SK-N-MC (cell line): ENCODE results near the gene PTPRK.

Experiments
- DNase-seq: peaks from one replicate; pipeline ENCODE4 v3.0.0-alpha.2; 2011; ENCODE audit warnings: low read depth, low spot score
- H3K27ac ChIP-seq: fragments of 200-600 bp; sonication (generic); 2 replicates; pipeline ENCODE4 v1.5.1; 2016; ENCODE audit warnings: mixed run types
- H3K36me3 ChIP-seq: fragments of 200-600 bp; sonication (generic); 2 replicates; pipeline ENCODE4 v1.6.1; 2017; ENCODE audit warnings: antibody characterized with exemption, low read length, mixed read lengths; ENCODE audit not compliant: insufficient read depth
- H3K4me3 ChIP-seq: fragments of 200-600 bp; sonication (generic); 2 replicates; pipeline ENCODE4 v1.5.1; 2016
- H3K9ac ChIP-seq: fragments of 200-600 bp; sonication (generic); 2 replicates; pipeline ENCODE4 v1.8.0; 2017; ENCODE audit warnings: mixed run types, mixed read lengths; ENCODE audit not compliant: insufficient read length
- H3K9me3 ChIP-seq: fragments of 200-600 bp; sonication (generic); 2 replicates; pipeline ENCODE4 v1.6.1; 2017; ENCODE audit warnings: low read depth, mild to moderate bottlenecking, antibody characterized with exemption, low read length, moderate library complexity, mixed read lengths
- EZH2 ChIP-seq: fragments of 200-600 bp; sonication (generic); IDR thresholded peaks from one replicate; pipeline ENCODE4 v1.6.1; 2017; ENCODE audit warnings: antibody characterized with exemption
- FOXP2 ChIP-seq: optimal IDR thresholded peaks from 2 replicates; pipeline ENCODE3; 2011; ENCODE audit warnings: mild to moderate bottlenecking, moderate library complexity; ENCODE audit not compliant: insufficient read depth; ENCODE audit errors: extremely low read length, control extremely low read depth
- POLR2AphosphoS5 ChIP-seq: IDR thresholded peaks from 2 replicates; pipeline ENCODE4 v1.6.1; 2012; ENCODE audit warnings: mild to moderate bottlenecking, low read depth, low read length, borderline replicate concordance

The PTPRK gene

GRCh38 chr6:128389820-128390534 is 130.4 kb downstream of the PTPRK start:
- no peak for TF ChIP-seq FOXP2
- no peak for TF ChIP-seq POLR2AphosphoS5
- TF ChIP-seq EZH2: no peak
- DNase-seq: no peak
- H3K27ac ChIP-seq: no peak overlapping the region
- H3K9ac ChIP-seq: no peak overlapping the region
- H3K9me3 ChIP-seq: no peaks in the 10 kb centered on the region
- no peaks in the 10 kb centered on the region for H3K36me3 ChIP-seq
- H3K4me3 ChIP-seq: no peak overlapping the region

GRCh38 chr6:128388380-128388779 is 132.0 kb downstream of the PTPRK start:
- H3K4me3 ChIP-seq: no peak overlapping the region
- no peak for DNase-seq
- no peaks in the 10 kb centered on the region for H3K9me3 ChIP-seq
- no peak overlapping the region for H3K9ac ChIP-seq
- no peak overlapping the region for H3K27ac ChIP-seq
- TF ChIP-seq FOXP2 (no peak), EZH2 (no peak), POLR2AphosphoS5 (no peak)
- H3K36me3 ChIP-seq: no peaks in the 10 kb centered on the region

GRCh38 chr6:128380891-128381290 is 139.5 kb downstream of the PTPRK start:
- Histone ChIP-seq H3K27ac (no peak overlapping the region), H3K9me3 (peaks cover 6% of the 10 kb centered on the region; the same call in 1 of the 2 replicates), H3K36me3 (peaks cover 13% of the 10 kb centered on the region), H3K9ac (no peak overlapping the region), H3K4me3 (no peak overlapping the region)
- no peak for DNase-seq
- no peak for TF ChIP-seq EZH2
- TF ChIP-seq FOXP2: no peak
- no peak for TF ChIP-seq POLR2AphosphoS5

- DNase-seq: no peak
- TF ChIP-seq FOXP2 (no peak), POLR2AphosphoS5 (no peak), EZH2 (no peak)
- H3K9me3 ChIP-seq: peaks cover 9% of the 10 kb centered on the region; the same call in 1 of the 2 replicates
- H3K9ac ChIP-seq: no peak overlapping the region
- no peak overlapping the region for H3K27ac ChIP-seq
- H3K4me3 ChIP-seq: no peak overlapping the region
- H3K36me3 ChIP-seq: peaks cover 13% of the 10 kb centered on the region
Observed at GRCh38 chr6:128379577-128379976, 140.8 kb downstream of the PTPRK start.

- no peak for DNase-seq
- Histone ChIP-seq H3K27ac (no peak overlapping the region), H3K4me3 (no peak overlapping the region), H3K9ac (no peak overlapping the region), H3K9me3 (peaks cover 9% of the 10 kb centered on the region; the same call in 1 of the 2 replicates), H3K36me3 (peaks cover 13% of the 10 kb centered on the region)
- no peak for TF ChIP-seq POLR2AphosphoS5
- no peak for TF ChIP-seq EZH2
- TF ChIP-seq FOXP2: no peak
Observed at GRCh38 chr6:128376952-128377503, 143.4 kb downstream of the PTPRK start.

- H3K27ac ChIP-seq: no peak overlapping the region
Observed at GRCh38 chr6:128371136-128371535, 149.3 kb downstream of the PTPRK start.

GRCh38 chr6:128370072-128370471 is 150.3 kb downstream of the PTPRK start:
- DNase-seq: no peak
- Histone ChIP-seq H3K9me3 (no peaks in the 10 kb centered on the region), H3K4me3 (no peak overlapping the region), H3K36me3 (no peaks in the 10 kb centered on the region; the same call in none of the 2 replicates), H3K9ac (no peak overlapping the region), H3K27ac (no peak overlapping the region)
- TF ChIP-seq FOXP2: no peak
- TF ChIP-seq POLR2AphosphoS5: no peak
- no peak for TF ChIP-seq EZH2

More at GRCh38 chr6:128371136-128371535, 149.3 kb downstream of the PTPRK start:
- DNase-seq: no peak
- Histone ChIP-seq H3K36me3 (peaks cover 2% of the 10 kb centered on the region), H3K4me3 (no peak overlapping the region), H3K9ac (no peak overlapping the region), H3K9me3 (peaks cover 5% of the 10 kb centered on the region; the same call in 1 of the 2 replicates)
- no peak for TF ChIP-seq EZH2
- no peak for TF ChIP-seq POLR2AphosphoS5
- no peak for TF ChIP-seq FOXP2

- H3K4me3 ChIP-seq: no peak overlapping the region
- no peak for DNase-seq
- no peaks in the 10 kb centered on the region for H3K9me3 ChIP-seq
- no peaks in the 10 kb centered on the region; the same call in 1 of the 2 replicates for H3K36me3 ChIP-seq
- no peak overlapping the region for H3K9ac ChIP-seq
- H3K27ac ChIP-seq: no peak overlapping the region
- TF ChIP-seq FOXP2: no peak
- no peak for TF ChIP-seq POLR2AphosphoS5
Observed at GRCh38 chr6:128368213-128368944, 152.0 kb downstream of the PTPRK start.
